AG04450 (cell line): Measurements from ENCODE around the gene DPH1. TPM values are rescaled to one million over a fixed set of nuclear protein-coding genes. Genes with fewer than 3 reads are reported as not detected.
"Not testable (repeated sequence)": the region's sequence is repeated elsewhere in the genome, so short reads cannot be mapped to it uniquely, and the experiment has no call there.

Source experiments
- CTCF ChIA-PET: fragments of 300-600, 350-600 bp; formaldehyde crosslinking; extraction: SDS; loops from one replicate; lab custom pipeline; 2022; ENCODE audit warnings: antibody characterized with exemption, inconsistent platforms; lab: Charles Lee
- POLR2A ChIA-PET: fragments of 350-600 bp; formaldehyde crosslinking; extraction: SDS; loops from one replicate; lab custom pipeline; 2021; ENCODE audit warnings: antibody characterized with exemption, inconsistent platforms; lab: Yijun Ruan, JAX
- DNase-seq: peaks from one replicate; pipeline ENCODE4 v3.0.0-alpha.2; 2011; ENCODE audit warnings: low read depth, low spot score
- H3K27ac ChIP-seq: one replicate; pipeline ENCODE4 v1.5.1; 2012; ENCODE audit warnings: low read depth, low read length, control low read depth
- H3K27me3 ChIP-seq: one replicate; pipeline ENCODE4 v1.6.0; 2012; ENCODE audit warnings: low read length; ENCODE audit not compliant: control insufficient read depth, insufficient read depth
- H3K4me3 ChIP-seq: 2 replicates; pipeline ENCODE4 v1.5.1; 2011; ENCODE audit warnings: mild to moderate bottlenecking, low read depth, low read length, control low read depth
- H3K9me3 ChIP-seq: 2 replicates; pipeline ENCODE4 v1.5.1; 2012; ENCODE audit warnings: low read length; ENCODE audit not compliant: control insufficient read depth, insufficient read depth
- polyA minus RNA-seq: library from RNA; depleted of rRNA, polyadenylated mRNA; stranded (reverse); fragments of >200 nt; gene quantifications from 2 replicates; pipeline ENCODE4 v1.2.3, GENCODE V29; 2011; rRNA and poly(A)+ RNA removed
- polyA plus RNA-seq: library from polyadenylated mRNA; depleted of rRNA; stranded (reverse); fragments of >200 nt; gene quantifications from 2 replicates; pipeline ENCODE4 v1.2.3, GENCODE V29; 2011; rRNA removed
- TF ChIP-seq, protein P1 (sequence below): IDR thresholded peaks from 2 replicates; pipeline ENCODE4 v1.5.1; 2011; ENCODE audit warnings: low read depth, low read length, control low read depth, inconsistent platforms

DPH1 gene
- polyA plus RNA-seq (25.3 and 29.9 TPM in 2 replicates), polyA minus RNA-seq (27.5 and 45.4 TPM in 2 replicates)

DNA sequence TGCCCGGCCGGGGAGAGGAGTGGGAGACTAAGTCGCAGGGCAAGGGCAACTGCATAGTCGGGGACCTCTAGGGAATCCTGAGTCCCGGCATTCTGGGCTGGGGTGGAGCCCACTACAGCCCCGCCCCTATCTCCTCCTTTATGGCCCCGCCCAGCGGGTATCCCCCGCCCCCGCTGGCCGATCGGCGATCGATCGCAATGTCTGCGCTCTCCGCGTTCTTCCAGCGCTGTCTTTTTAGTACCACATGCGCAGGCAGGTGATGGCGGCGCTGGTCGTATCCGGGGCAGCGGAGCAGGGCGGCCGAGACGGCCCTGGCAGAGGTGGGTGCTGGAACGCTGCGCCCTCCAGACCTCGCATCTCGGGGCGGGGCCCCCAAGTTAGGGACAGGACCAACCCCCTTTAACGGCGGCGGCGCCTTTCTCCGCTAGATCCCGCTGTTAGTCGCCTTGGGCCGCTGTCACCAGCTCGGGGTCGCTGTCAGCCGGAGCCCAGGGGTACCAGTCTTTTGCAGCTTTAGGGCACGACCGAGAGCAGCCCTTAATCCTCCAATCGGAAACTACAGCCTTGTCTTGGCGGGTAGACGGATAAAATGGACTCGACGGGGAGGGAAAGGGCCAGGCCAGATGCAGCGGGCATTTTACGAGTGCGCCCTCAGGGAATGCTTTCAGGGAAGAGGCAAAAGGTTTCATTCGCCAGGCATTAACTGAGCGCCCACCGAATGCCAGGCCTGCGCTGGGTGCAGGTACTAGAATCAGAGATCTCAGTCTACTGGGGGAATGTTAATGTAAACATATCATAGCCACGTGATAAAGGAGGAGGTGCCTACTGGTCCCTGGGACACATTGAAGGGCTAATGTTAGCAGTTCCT lies at the start of gene DPH1:
Gene DPH1 (plus strand): TSS at position 243 of the 868 bp plus-strand sequence. CDS start 17 bp downstream, at position 260.
- peak; percentile 62 for DNase-seq
- peak within 1 kb of the TSS; percentile 49 for H3K27ac ChIP-seq
- peaks cover 4% of the 10 kb centered on the region; the same call in 1 of the 2 replicates for H3K9me3 ChIP-seq
- TF ChIP-seq, protein P1, sequence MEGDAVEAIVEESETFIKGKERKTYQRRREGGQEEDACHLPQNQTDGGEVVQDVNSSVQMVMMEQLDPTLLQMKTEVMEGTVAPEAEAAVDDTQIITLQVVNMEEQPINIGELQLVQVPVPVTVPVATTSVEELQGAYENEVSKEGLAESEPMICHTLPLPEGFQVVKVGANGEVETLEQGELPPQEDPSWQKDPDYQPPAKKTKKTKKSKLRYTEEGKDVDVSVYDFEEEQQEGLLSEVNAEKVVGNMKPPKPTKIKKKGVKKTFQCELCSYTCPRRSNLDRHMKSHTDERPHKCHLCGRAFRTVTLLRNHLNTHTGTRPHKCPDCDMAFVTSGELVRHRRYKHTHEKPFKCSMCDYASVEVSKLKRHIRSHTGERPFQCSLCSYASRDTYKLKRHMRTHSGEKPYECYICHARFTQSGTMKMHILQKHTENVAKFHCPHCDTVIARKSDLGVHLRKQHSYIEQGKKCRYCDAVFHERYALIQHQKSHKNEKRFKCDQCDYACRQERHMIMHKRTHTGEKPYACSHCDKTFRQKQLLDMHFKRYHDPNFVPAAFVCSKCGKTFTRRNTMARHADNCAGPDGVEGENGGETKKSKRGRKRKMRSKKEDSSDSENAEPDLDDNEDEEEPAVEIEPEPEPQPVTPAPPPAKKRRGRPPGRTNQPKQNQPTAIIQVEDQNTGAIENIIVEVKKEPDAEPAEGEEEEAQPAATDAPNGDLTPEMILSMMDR: no peak
- CTCF ChIA-PET: interaction anchor here (0.9 to 2.7 kb wide), 3 partner anchors 121 to 367 kb away, joined by 3 to 15 read pairs (median 11); no protein-coding TSS in a partner anchor
- H3K27me3 ChIP-seq: peaks cover 15% of the 10 kb centered on the region
- peak within 1 kb of the TSS; percentile 96 for H3K4me3 ChIP-seq
- POLR2A ChIA-PET: interaction anchor here (1.5 kb wide), 1 partner anchor 314 kb away, joined by 4 read pairs; no protein-coding TSS in a partner anchor

DNA sequence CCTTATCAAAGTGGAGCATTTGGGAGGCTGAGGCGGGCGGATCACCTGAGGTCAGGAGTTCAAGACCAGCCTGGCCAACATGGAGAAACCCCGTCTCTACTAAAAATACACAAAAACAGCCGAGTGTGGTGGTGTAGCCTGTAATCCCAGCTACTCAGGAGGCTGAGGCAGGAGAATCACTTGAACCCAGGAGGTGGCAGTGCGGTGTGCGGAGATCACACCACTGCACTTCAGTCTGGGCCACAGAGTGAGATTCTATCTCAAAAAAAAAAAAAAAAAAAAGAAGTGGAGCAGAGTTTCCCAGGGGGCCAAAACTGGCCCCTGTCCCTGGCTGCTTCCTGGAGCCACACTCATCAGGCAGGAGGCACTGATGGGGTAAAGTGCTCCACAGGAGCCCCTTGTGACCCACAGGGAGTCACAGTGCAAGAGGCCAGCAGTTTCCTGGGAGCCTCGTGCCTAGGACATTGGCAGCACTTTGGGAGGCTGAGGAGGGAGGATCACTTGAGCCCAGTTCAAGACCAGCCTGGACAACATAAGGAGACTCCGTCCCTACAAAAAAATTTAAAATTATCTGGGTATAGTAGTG lies 49.2 kb upstream of the DPH1 start:
- no peak overlapping the region for H3K4me3 ChIP-seq
- POLR2A ChIA-PET: interaction anchor here (0.7 kb wide), 1 partner anchor 18 kb away, joined by 4 read pairs; no protein-coding TSS in a partner anchor
- no peak for DNase-seq
- CTCF ChIA-PET: no interaction called here
- TF ChIP-seq, protein P1: no peak
- H3K27me3 ChIP-seq: peaks cover 40% of the 10 kb centered on the region
- H3K9me3 ChIP-seq: no peaks in the 10 kb centered on the region; the same call in 1 of the 2 replicates
- H3K27ac ChIP-seq: no peak overlapping the region

GRCh38 chr17:1982793-1983366 lies 47.1 kb upstream of the DPH1 start:
- POLR2A ChIA-PET, CTCF ChIA-PET: not testable (repeated sequence)

DNA sequence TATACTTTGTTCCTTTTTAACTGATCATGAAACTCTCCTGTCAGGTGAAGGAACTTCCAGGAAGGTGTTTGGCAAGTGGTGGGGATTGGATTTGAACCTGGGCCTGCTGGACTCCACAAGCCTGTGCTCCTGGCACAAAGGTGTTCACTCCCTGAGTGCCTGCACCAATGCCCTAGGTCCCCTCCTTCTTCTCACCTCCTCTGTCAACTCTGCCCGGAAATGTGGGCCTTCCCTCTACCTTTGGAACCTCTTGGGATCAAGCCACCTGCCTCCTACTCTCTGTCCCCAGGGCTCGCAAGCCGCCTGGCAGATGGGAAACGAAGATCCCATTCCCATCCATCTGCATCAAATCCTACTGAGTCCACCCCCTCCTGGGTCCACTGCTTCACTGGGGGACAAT lies 44.9 kb upstream of the DPH1 start:
- ChIA-PET CTCF (no interaction called here), POLR2A (no interaction called here)
- DNase-seq: no peak
- H3K4me3 ChIP-seq: no peak overlapping the region
- no peaks in the 10 kb centered on the region for H3K9me3 ChIP-seq
- TF ChIP-seq, protein P1: no peak
- H3K27me3 ChIP-seq: peaks cover 4% of the 10 kb centered on the region
- no peak overlapping the region for H3K27ac ChIP-seq

More at GRCh38 chr17:1982793-1983366, 47.1 kb upstream of the DPH1 start:
- H3K4me3 ChIP-seq, H3K27ac ChIP-seq, H3K9me3 ChIP-seq, DNase-seq: not testable (repeated sequence)
- peaks cover 20% of the 10 kb centered on the region for H3K27me3 ChIP-seq

- H3K27me3 ChIP-seq: peaks cover 4% of the 10 kb centered on the region
- H3K27ac ChIP-seq: no peak overlapping the region
- TF ChIP-seq, protein P1: no peak
- no peak overlapping the region for H3K4me3 ChIP-seq
- H3K9me3 ChIP-seq: no peaks in the 10 kb centered on the region
- ChIA-PET CTCF (no interaction called here), POLR2A (no interaction called here)
- no peak for DNase-seq
These were observed 44.3 kb upstream of the DPH1 start for GRCh38 chr17:1985686-1986085.
